ENCODE measurements around the gene RAB4A. TPM values are rescaled to one million over a fixed set of nuclear protein-coding genes. Genes with fewer than 3 reads are reported as not detected.

RAB4A gene
- total RNA-seq, 2 experiments from 2014 or later = 22.9 to 25.9 TPM

DNA sequence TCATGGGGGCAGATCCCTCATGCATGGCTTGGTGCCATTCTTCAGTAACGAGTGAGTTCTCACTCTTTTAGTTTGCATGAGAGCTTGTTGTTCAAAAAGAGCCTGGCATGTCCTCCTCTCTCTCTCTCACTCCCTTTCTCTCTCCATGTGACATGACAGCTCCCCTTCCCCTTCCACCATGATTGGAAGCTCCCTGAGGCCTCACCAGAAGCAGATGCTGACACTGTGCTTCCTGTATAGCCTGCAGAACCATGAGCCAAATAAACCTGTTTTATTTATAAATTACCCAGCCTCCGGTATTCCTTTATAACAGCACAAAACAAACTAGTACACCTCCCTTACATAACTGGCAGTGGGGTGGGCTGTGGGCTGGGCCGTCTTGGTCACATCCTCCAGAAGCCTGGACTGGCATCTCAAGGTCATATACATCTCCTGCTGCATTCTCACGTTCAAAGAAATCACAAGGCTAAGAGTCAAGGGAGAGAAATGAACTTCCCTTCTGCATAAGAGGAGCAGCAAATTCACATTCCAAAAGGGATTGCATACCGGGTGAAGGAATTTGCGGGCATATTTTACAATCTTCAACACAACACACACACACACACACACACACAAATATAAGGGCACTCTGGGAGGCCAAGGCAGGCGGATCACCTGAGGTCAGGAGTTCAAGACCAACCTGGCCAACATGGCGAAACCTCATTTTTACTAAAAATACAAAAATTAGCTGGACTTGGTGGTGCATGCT lies 74.2 kb downstream of the RAB4A start:
- Mint-ChIP-seq H3K27me3 (peaks cover 9% of the 10 kb centered on the region), H3K36me3 (no peaks in the 10 kb centered on the region), H3K9me3 (peaks cover 2% of the 10 kb centered on the region), H3K27ac (no peak overlapping the region), H3K4me3 (no peak overlapping the region), H3K4me1 (ENCODE audit: low read depth) (peaks cover 26% of the 10 kb centered on the region)
- DNase-seq = no peak
- POLR2A ChIA-PET = no interaction called here
- CTCF ChIA-PET = no interaction called here
- intact Hi-C loops (cut with micrococcal nuclease) = loop anchor here (5.0 to 10.0 kb wide), 2 partner anchors 90 to 212 kb away; partner anchors contain the start of gene ABCB10

DNA sequence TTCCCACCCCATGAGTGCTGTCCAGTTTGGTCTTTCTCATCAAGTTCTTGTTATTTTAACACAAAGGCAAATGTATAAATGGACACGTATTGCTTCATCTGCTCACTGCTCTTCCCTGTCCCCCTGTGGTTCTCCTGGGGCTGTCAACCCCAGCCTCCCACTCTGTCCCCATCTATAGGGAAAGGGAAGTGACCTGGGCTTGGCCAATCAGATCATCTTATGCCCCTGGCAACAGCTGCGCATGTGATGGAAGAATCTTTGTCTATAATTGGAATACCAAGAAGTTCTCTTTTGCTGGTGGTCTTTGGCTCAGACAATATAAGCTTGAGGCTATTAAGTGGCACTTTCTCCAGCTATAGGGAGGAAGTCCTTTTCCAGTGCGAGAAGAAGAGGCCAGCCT lies 76.6 kb downstream of the RAB4A start:
- intact Hi-C loops (cut with micrococcal nuclease) = loop anchor here (10.0 kb wide), 1 partner anchor 93 kb away; no protein-coding TSS in a partner anchor
- Mint-ChIP-seq H3K36me3 (no peaks in the 10 kb centered on the region), H3K27ac (no peak overlapping the region), H3K9me3 (peaks cover 2% of the 10 kb centered on the region), H3K27me3 (peaks cover 11% of the 10 kb centered on the region), H3K4me3 (no peak overlapping the region), H3K4me1 (ENCODE audit: low read depth) (peaks cover 11% of the 10 kb centered on the region)
- CTCF ChIA-PET = interaction anchor here (0.6 kb wide), 1 partner anchor 81 kb away, joined by 4 read pairs; no protein-coding TSS in a partner anchor
- DNase-seq = no peak
- POLR2A ChIA-PET = no interaction called here

DNA sequence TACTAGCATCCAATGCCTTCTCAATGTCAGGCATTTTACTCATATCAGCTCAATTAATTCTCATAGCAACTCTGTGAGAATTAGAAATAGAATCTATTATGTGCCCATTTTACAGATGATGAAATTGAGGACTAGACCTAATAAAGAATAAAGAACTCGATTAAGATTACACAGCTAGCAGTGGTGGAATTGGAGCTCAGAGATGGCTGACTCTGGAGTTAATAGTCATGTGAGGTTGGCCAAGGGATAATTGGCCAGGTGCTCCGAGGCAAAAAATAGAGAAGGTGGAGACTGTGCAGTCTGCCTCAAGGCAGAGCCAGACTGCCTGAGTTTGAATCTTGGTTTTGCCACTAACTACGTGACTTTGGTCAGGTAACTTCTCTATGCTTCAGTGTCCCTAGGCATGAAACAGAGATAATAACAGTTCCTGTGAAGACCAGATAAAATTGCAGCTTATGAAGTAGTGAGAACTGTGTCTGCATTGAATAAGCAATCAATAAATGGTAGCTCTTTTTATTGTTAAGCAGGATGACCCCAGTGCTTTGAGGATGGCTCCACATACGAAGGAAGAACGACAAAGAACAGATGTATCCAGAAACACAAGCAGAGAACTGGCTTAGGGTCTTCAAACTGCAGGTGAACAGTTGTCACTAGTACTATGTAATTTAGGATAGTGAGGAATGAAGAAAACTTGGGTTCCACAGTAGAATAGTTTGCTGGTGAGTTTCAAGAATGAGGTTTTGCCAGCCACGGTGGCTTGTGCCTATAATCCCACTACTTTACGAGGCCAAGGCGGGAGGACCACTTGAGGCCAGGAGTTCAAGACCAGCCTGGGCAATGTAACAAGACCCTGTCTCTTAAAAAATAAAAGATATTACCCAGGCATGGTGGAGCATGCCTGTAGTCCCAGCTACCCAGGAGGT lies 78.8 kb downstream of the RAB4A start:
- Mint-ChIP-seq H3K4me1 (ENCODE audit: low read depth) (no peaks in the 10 kb centered on the region), H3K4me3 (no peak overlapping the region), H3K36me3 (no peaks in the 10 kb centered on the region), H3K27me3 (peaks cover 7% of the 10 kb centered on the region), H3K27ac (no peak overlapping the region), H3K9me3 (peaks cover 2% of the 10 kb centered on the region)
- intact Hi-C loops (cut with micrococcal nuclease) = loop anchor here (10.0 kb wide), 1 partner anchor 95 kb away; no protein-coding TSS in a partner anchor
- DNase-seq = no peak
- CTCF ChIA-PET = interaction anchor here (1.1 kb wide), 1 partner anchor 96 kb away, joined by 3 read pairs; no protein-coding TSS in a partner anchor
- POLR2A ChIA-PET = no interaction called here

DNA sequence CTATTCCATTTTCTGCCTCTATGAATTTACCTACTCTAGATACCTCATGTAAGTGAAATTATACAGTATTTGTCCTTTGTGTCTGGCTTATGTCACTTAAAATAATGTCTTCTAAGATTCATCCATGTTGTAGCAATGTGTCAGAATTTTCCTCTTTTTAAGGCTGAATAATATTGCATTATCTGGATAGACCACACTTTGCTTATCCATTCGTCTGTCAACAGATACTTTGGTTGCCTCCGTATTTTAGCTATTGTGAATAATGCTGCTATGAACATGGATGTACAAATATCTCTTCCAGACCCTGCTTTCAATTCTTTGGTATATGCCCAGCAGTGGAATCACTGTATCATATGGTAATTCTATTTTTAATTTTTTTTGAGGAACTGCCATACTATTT lies 82.1 kb downstream of the RAB4A start:
- ChIA-PET CTCF (no interaction called here), POLR2A (no interaction called here)
- no peak for DNase-seq
- Mint-ChIP-seq H3K27me3 (peaks cover 12% of the 10 kb centered on the region), H3K4me3 (no peak overlapping the region), H3K4me1 (ENCODE audit: low read depth) (no peaks in the 10 kb centered on the region), H3K27ac (no peak overlapping the region), H3K36me3 (no peaks in the 10 kb centered on the region), H3K9me3 (peaks cover 9% of the 10 kb centered on the region)
- intact Hi-C loops (cut with micrococcal nuclease) = no loop called here

DNA sequence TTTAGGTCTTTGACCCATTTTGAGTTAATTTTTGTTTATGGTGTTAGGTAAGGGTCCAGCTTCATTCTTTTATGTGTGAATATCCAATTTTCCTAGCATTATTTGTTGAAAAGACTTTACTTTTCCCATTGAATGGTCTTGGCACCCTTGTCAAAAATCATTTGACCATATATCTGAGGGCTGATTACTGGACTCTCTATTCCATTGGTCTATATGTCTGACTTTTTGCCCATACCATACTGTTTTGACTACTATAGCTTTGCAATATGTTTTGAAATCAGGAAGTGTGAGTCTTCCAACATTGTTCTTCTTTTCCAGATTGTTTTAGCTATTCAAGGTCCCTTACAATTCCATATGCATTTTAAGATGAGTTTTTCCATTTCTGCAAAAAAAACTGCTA lies 83.3 kb downstream of the RAB4A start:
- CTCF ChIA-PET = no interaction called here
- Mint-ChIP-seq H3K9me3 (peaks cover 9% of the 10 kb centered on the region), H3K4me1 (ENCODE audit: low read depth) (no peaks in the 10 kb centered on the region), H3K36me3 (no peaks in the 10 kb centered on the region), H3K4me3 (no peak overlapping the region), H3K27ac (no peak overlapping the region), H3K27me3 (peaks cover 19% of the 10 kb centered on the region)
- intact Hi-C loops (cut with micrococcal nuclease) = no loop called here
- POLR2A ChIA-PET = no interaction called here
- no peak for DNase-seq

Other genes starting within 250 kb of the RAB4A start
- gene CCSAP, start 71.9 kb downstream of the RAB4A start, total RNA-seq = 1 to 10 TPM; 9.8 TPM
- not detected for gene ACTA1, start 163.0 kb downstream of the RAB4A start, total RNA-seq
- gene NUP133, start 237.2 kb downstream of the RAB4A start, total RNA-seq = 10 to 100 TPM; 54.1 to 57.0 TPM

Data from activated CD4-positive, alpha-beta memory T cell treated with anti-CD3 and anti-CD28 coated beads for 36 hours (primary cell).